HepG2 (cell line): ENCODE measurements around the gene RPH3AL. TPM values are rescaled to one million over a fixed set of nuclear protein-coding genes. Genes with fewer than 3 reads are reported as not detected.

Experiments used
- ATF5 ChIP-seq: sonication (generic); formaldehyde crosslinking; IDR thresholded peaks from 2 replicates; pipeline ENCODE4 v1.4.0; 2020; ENCODE audit warnings: mild to moderate bottlenecking, low read depth, missing genetic modification reagents
- CCAR2 ChIP-seq: fragments of 200-400 bp; formaldehyde crosslinking; optimal IDR thresholded peaks from 2 replicates; pipeline ENCODE3; 2018; ENCODE audit warnings: low read depth, mild to moderate bottlenecking, low read length, moderate library complexity
- FOXM1 ChIP-seq: sonication (generic); formaldehyde crosslinking; IDR thresholded peaks from 2 replicates; pipeline ENCODE4 v1.5.0; 2020; ENCODE audit warnings: missing genetic modification reagents
- KLF6 ChIP-seq: IDR thresholded peaks from 2 replicates; pipeline ENCODE4 v1.8.0; 2016; ENCODE audit warnings: missing biosample characterization, missing genetic modification reagents
- MIXL1 ChIP-seq: IDR thresholded peaks from 2 replicates; pipeline ENCODE4 v1.6.1; 2016
- NBN ChIP-seq: fragments of 450-650 bp; conservative IDR thresholded peaks from 2 replicates; pipeline ENCODE4 v1.6.1; 2017
- NFE2 ChIP-seq: sonication (generic); formaldehyde crosslinking; IDR thresholded peaks from 2 replicates; pipeline ENCODE4 v1.4.0; 2020; ENCODE audit warnings: missing genetic modification reagents
- NFKBIZ ChIP-seq: IDR thresholded peaks from 2 replicates; pipeline ENCODE4 v1.6.1; 2018; ENCODE audit warnings: missing genetic modification reagents, missing compliant biosample characterization
- PCBP1 ChIP-seq: fragments of 200-400 bp; formaldehyde crosslinking; IDR thresholded peaks from 2 replicates; pipeline ENCODE4 v1.6.1; 2017; ENCODE audit warnings: mild to moderate bottlenecking, low read depth, low read length, borderline replicate concordance
- PHF5A ChIP-seq: IDR thresholded peaks from one replicate; pipeline ENCODE4 v1.6.1; 2018; ENCODE audit warnings: low read depth, missing genetic modification reagents; ENCODE audit not compliant: unreplicated experiment
- PRDM4 ChIP-seq: sonication (generic); formaldehyde crosslinking; IDR thresholded peaks from 2 replicates; pipeline ENCODE4 v1.9.0; 2021; ENCODE audit warnings: missing genetic modification reagents, borderline replicate concordance
- RFX3 ChIP-seq: IDR thresholded peaks from 2 replicates; pipeline ENCODE4 v1.6.1; 2016; ENCODE audit warnings: missing biosample characterization, missing genetic modification reagents
- SKI ChIP-seq: fragments of 450-650 bp; IDR thresholded peaks from one replicate; pipeline ENCODE4 v1.6.1; 2018; ENCODE audit warnings: mild to moderate bottlenecking; ENCODE audit not compliant: partially characterized antibody
- SOX6 ChIP-seq, 2 experiments: fragments of 450-650 bp in 1 of 2; sonication (generic) in 1 of 2; formaldehyde crosslinking in 1 of 2; IDR thresholded peaks; 2 replicates each; pipeline versions ENCODE4 v1.4.0 to v1.6.1; 2017 to 2020; ENCODE audit warnings: antibody characterized with exemption in 1 of 2, mild to moderate bottlenecking in 1 of 2, missing genetic modification reagents in 1 of 2
- SRSF1 ChIP-seq: fragments of 200-400 bp; formaldehyde crosslinking; optimal IDR thresholded peaks from 2 replicates; pipeline ENCODE3; 2017; ENCODE audit warnings: mild to moderate bottlenecking, low read depth, low read length, moderate library complexity
- TEAD3 ChIP-seq: optimal IDR thresholded peaks from 2 replicates; pipeline ENCODE3; 2016; ENCODE audit warnings: borderline replicate concordance
- TOE1 ChIP-seq: sonication (generic); formaldehyde crosslinking; IDR thresholded peaks from 2 replicates; pipeline ENCODE4 v1.4.0; 2020; ENCODE audit warnings: mild to moderate bottlenecking, missing genetic modification reagents
- ZBTB10 ChIP-seq: sonication (generic); formaldehyde crosslinking; IDR thresholded peaks from 2 replicates; pipeline ENCODE4 v1.4.0; 2020; ENCODE audit warnings: missing genetic modification reagents, borderline replicate concordance
- ZC3H4 ChIP-seq: sonication (generic); formaldehyde crosslinking; IDR thresholded peaks from 2 replicates; pipeline ENCODE4 v1.4.0; 2020; ENCODE audit warnings: missing genetic modification reagents, borderline replicate concordance
- ZNF224 ChIP-seq: sonication (generic); formaldehyde crosslinking; IDR thresholded peaks from 2 replicates; pipeline ENCODE4 v1.5.0; 2020; ENCODE audit warnings: mild to moderate bottlenecking, missing genetic modification reagents
- ZNF280B ChIP-seq: sonication (generic); formaldehyde crosslinking; IDR thresholded peaks from 2 replicates; pipeline ENCODE4 v1.5.0; 2020; ENCODE audit warnings: missing genetic modification reagents, mild to moderate bottlenecking, borderline replicate concordance
- ZNF44 ChIP-seq: sonication (generic); formaldehyde crosslinking; IDR thresholded peaks from 2 replicates; pipeline ENCODE4 v1.5.1; 2020; ENCODE audit warnings: mild to moderate bottlenecking, missing genetic modification reagents
- ZNF674 ChIP-seq: sonication (generic); formaldehyde crosslinking; IDR thresholded peaks from 2 replicates; pipeline ENCODE4 v1.5.0; 2020; ENCODE audit warnings: low read depth, mild to moderate bottlenecking, missing genetic modification reagents
- ZNF720 ChIP-seq: sonication (generic); formaldehyde crosslinking; IDR thresholded peaks from 2 replicates; pipeline ENCODE4 v1.4.0; 2020; ENCODE audit warnings: missing genetic modification reagents
- ZNF737 ChIP-seq: sonication (generic); formaldehyde crosslinking; IDR thresholded peaks from 2 replicates; pipeline ENCODE4 v1.5.0; 2020; ENCODE audit warnings: missing genetic modification reagents, mild to moderate bottlenecking, borderline replicate concordance
- polyA plus RNA-seq, 8 experiments: library from polyadenylated mRNA; depleted of rRNA in 3 of 8; stranded (reverse) in 7 of 8; unstranded in 1 of 8; fragments of >200 nt; fragmentation: Illumina TruSeq in 4 of 8; extraction: Trizol in 4 of 8; gene quantifications; 2 replicates each; pipeline versions ENCODE4 v1.2.1 to v1.2.3, GENCODE V29; 2011 to 2016; ENCODE audit warnings: low read depth in 4 of 8, missing spikeins in 1 of 8, mixed read lengths in 1 of 8; ENCODE audit not compliant: insufficient read depth in 1 of 8
- total RNA-seq, 5 experiments: library from RNA; depleted of rRNA; stranded (reverse); fragments of >200 nt; fragmentation: Illumina TruSeq; extraction: Trizol; gene quantifications; 2 replicates each; pipeline ENCODE4 v1.2.3, GENCODE V29; 2016; ENCODE audit warnings: low read depth in 1 of 5

The RPH3AL gene
- total and polyA plus RNA-seq, 2 of the 13 experiments (the other 11 are each of a cell fraction or from before 2014, with no cell fraction given) = 7.8 to 16.4 TPM

- TF ChIP-seq PCBP1 = no peak
- no peak for TF ChIP-seq PHF5A
- TF ChIP-seq TOE1 (CRISPR knock-in tag) = no peak
- no peak for TF ChIP-seq ZNF720 (CRISPR knock-in tag)
- no peak for TF ChIP-seq ZC3H4 (CRISPR knock-in tag)
- no peak for TF ChIP-seq ZNF44
- TF ChIP-seq ATF5 (CRISPR knock-in tag) = no peak
- TF ChIP-seq FOXM1 (CRISPR knock-in tag) = no peak
- no peak for TF ChIP-seq CCAR2
- no peak for TF ChIP-seq ZNF224 (CRISPR knock-in tag)
- no peak for TF ChIP-seq SRSF1
- peak; percentile 92 for TF ChIP-seq TEAD3
- no peak for TF ChIP-seq KLF6 (CRISPR knock-in tag)
- TF ChIP-seq ZNF737 (CRISPR knock-in tag) = no peak
- TF ChIP-seq NBN = no peak
- TF ChIP-seq NFKBIZ (CRISPR knock-in tag) = no peak
- no peak for TF ChIP-seq MIXL1 (CRISPR knock-in tag)
- TF ChIP-seq SOX6 (IDR thresholded peaks at IDR 0.05) = no peak
- peak; percentile 26 for TF ChIP-seq SOX6 (CRISPR knock-in tag; IDR thresholded peaks at IDR 0.05)
- no peak for TF ChIP-seq ZBTB10 (CRISPR knock-in tag)
- no peak for TF ChIP-seq ZNF280B (CRISPR knock-in tag)
- TF ChIP-seq ZNF674 (CRISPR knock-in tag) = no peak
- no peak for TF ChIP-seq NFE2 (CRISPR knock-in tag)
- TF ChIP-seq PRDM4 = no peak
- TF ChIP-seq RFX3 (CRISPR knock-in tag) = no peak
- no peak for TF ChIP-seq SKI
Observed at GRCh38 chr17:350706-351448, 1.7 kb downstream of the RPH3AL start (continued).
